GM12801 (cell line): ENCODE measurements around the gene ARID1B.

Experiments
- TF ChIP-seq, protein P1 (sequence below): IDR thresholded peaks from one replicate; pipeline ENCODE4 v1.5.1; 2011; ENCODE audit warnings: control low read depth; ENCODE audit not compliant: insufficient read length; ENCODE audit errors: extremely low read depth

The ARID1B gene

DNA sequence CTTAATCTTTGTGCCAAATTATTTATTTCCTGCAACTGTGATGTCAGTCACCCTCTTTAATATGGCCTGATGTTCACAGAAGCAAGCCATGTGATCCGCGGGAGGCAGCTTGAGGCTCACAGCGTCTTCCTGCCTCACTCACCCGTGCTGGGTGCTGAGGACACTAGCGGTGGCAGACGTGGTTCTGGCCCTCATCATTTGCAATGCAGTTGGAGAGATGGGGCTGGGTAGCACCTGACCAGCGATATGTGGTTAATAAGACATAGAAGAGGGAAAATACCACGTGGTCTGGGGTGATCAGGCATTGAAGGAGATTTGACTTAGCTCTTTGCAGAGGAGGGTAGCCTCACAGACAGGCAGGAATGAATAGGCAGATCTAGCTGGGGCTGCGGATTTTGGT, 281.4 kb downstream of the ARID1B start:
- TF ChIP-seq, protein P1, sequence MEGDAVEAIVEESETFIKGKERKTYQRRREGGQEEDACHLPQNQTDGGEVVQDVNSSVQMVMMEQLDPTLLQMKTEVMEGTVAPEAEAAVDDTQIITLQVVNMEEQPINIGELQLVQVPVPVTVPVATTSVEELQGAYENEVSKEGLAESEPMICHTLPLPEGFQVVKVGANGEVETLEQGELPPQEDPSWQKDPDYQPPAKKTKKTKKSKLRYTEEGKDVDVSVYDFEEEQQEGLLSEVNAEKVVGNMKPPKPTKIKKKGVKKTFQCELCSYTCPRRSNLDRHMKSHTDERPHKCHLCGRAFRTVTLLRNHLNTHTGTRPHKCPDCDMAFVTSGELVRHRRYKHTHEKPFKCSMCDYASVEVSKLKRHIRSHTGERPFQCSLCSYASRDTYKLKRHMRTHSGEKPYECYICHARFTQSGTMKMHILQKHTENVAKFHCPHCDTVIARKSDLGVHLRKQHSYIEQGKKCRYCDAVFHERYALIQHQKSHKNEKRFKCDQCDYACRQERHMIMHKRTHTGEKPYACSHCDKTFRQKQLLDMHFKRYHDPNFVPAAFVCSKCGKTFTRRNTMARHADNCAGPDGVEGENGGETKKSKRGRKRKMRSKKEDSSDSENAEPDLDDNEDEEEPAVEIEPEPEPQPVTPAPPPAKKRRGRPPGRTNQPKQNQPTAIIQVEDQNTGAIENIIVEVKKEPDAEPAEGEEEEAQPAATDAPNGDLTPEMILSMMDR: no peak

DNA sequence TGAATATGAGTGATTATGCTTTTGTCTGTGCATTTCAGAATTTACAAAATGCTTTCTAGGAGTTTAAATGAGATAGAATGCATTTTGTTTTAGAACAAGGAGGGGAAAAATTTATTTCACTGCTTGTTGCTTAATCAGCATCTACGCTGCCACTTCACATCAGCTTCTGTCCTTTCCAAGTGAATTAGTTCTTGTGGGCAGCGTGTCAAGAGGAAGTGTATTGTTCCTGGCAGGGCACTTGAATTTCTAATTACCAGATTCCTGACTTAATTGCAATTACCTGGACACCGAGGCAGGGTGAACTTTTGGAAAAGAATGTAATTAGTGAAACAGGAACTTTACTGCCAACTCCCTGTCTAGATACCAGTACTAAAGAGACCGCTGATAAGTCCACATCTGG, 282.6 kb downstream of the ARID1B start:
- TF ChIP-seq, protein P1: no peak

DNA sequence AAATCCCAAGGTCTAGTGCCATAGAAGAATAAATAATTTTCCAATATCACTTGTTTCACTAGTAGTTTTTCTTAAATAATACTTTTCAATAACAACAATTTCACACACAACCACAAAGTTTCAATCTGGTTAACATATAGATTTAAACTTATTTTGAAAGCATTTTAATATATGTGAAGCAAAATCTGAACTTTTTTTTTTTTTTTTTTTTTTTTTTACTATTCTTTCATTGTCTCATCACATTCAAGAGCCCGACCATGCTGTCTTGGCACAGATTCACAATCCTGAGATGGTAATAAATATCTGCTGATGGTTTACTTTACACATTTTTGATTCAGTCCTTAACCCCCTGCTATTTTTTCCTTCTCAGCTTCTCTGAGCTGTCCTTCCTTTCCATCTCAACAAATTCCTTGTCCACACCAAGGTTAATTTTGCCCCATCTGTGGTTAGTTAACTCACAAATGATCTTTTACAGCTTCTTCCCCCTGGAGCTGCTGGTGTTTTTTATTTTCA, 283.3 kb downstream of the ARID1B start:
- TF ChIP-seq, protein P1: no peak

DNA sequence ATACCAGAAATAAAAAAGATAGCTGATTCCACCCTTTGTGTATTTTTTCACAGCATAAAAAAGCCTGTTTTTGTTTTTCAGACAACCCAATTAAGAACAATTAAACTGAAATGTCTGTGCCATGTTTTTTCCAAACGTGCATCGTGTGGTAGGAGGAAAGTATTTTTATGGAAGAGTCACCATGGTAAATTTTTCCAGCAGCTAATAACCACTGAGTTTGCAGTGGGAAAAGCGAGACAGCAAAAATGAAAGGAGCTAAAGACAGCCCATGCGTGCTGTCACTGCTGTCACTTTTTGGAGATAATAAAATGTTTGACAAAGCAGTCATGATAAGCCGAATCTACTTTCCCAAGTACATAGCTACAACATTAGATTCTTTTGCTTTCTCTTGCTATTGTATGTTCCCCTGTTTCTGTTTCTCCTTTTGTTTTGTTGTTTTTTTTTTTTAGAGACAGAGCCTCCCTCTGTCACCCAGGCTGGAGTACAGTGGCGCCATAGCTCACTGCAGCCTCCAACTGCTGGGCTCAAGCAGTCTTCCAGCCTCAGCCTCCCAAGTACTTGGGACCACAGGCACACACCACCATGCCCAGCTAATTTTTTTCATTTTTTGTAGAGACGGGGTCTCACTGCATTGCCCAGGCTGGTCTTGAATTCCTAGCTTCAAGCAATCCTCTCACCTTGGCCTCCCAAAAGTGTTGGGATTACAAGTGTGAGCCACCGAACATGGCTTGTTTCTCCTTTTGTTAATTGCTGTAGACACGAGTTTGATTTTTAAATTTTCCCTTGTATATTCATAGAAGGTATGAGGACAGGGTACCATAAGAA, 284.8 kb downstream of the ARID1B start:
- TF ChIP-seq, protein P1: no peak

DNA sequence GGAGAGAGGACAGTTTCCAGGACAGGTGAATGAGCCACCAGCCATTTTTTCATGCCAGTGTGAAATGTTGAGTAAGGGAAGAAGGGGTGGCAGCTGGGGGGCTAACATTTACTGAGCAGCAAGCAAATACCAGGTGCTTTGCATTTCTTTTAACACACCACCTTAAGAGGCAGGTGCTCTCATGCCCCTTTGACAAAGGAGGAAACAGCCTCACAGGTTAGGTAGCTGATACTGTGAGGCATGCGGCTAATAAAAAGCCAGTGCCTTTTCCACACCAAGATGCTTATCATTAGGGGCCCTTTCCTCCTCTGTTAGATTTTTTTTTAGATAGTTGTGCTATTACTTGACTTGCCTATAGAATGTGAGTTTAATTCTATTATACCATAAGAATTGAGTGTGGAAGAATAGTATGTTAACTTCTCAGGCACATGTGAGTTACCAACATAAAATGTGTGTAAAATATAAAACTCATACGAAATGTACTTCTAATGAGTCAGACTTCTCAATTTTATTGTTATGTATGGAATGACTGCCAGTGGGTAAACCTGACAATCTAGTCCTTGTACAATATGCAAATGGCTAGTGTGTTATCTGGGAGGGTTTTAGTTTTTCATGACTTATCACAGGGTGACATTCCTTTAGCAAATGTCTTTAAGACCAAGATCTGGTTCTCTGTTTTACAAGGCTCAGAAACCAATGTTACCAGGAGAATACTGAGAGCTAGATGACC, 286.2 kb downstream of the ARID1B start:
- TF ChIP-seq, protein P1: no peak

DNA sequence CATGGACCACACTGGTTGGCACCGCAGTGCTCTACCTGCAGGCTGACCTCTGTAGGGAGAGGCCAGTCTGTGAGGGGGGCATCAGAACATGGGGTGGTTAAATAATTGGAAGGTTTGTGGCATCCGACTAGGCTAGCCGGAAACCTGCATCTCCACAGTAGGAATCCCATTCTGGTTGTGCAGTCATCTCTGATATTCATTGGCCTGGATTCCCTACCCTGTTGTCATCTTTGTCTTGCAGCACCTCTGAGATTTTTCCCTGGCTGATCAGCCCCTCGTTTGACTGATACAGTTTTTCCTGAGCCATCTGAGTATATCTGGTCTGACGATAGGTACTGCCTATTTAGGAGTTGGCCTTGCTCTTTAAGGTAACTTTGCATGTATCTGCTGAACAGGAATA, 286.7 kb downstream of the ARID1B start:
- TF ChIP-seq, protein P1: no peak

DNA sequence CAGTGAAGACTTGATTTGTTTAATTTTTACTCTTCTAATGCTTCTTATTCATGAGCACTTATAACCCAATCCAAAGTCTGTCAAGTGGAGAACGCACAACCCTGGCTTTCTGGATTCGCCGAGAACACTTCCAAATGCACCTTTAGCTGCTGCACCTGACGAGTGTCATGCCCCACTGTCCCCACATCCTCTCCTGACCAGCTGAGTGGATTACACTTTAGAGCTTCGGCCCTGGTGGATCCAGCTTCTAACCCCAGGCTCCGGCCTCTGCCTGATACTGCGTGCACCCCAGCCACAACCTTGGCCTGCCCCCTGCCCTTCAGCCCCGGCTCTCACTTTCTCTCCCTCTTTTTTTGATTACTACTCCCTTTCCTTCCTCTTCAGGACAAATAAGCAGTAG, 287.3 kb downstream of the ARID1B start:
- TF ChIP-seq, protein P1: no peak
